LNCaP clone FGC (cell line): ENCODE measurements around the gene RAB6A.

Source experiments
- DNase-seq: peaks from one replicate; pipeline ENCODE4 v3.0.0-alpha.2; 2011; ENCODE audit warnings: low read depth
- H3K4me3 ChIP-seq: 2 replicates; pipeline ENCODE4 v1.5.1; 2011; ENCODE audit warnings: mild to moderate bottlenecking, low read depth, low read length, control low read depth
- TF ChIP-seq, protein P1 (sequence below): IDR thresholded peaks from 2 replicates; pipeline ENCODE4 v1.5.1; 2012; ENCODE audit warnings: mild to moderate bottlenecking; ENCODE audit not compliant: control insufficient read depth, insufficient read depth; ENCODE audit errors: extremely low read depth

RAB6A gene

GRCh38 chr11:73640592-73640991 is 120.3 kb downstream of the RAB6A start:
- DNase-seq: no peak
- TF ChIP-seq, protein P1, sequence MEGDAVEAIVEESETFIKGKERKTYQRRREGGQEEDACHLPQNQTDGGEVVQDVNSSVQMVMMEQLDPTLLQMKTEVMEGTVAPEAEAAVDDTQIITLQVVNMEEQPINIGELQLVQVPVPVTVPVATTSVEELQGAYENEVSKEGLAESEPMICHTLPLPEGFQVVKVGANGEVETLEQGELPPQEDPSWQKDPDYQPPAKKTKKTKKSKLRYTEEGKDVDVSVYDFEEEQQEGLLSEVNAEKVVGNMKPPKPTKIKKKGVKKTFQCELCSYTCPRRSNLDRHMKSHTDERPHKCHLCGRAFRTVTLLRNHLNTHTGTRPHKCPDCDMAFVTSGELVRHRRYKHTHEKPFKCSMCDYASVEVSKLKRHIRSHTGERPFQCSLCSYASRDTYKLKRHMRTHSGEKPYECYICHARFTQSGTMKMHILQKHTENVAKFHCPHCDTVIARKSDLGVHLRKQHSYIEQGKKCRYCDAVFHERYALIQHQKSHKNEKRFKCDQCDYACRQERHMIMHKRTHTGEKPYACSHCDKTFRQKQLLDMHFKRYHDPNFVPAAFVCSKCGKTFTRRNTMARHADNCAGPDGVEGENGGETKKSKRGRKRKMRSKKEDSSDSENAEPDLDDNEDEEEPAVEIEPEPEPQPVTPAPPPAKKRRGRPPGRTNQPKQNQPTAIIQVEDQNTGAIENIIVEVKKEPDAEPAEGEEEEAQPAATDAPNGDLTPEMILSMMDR: no peak
- H3K4me3 ChIP-seq: no peak overlapping the region

DNA sequence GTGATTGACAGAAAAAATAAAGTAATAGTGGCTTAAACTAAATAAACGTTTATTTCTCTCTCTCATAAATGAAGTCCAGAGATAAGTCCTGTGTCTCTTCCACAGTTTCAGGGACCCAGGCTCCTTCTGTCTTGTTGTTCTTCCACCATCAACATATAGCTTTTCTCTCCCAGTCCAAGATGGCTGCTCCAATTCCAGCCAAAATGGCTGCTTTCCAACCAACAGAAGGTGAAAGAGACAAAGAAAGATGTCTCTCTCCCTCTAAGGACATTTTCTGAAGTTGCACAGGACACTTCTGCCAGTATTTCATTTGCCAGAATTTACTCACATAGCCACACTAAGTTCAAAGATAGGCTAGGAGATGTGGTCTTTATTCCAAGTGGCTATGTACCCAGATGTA is 123.9 kb downstream of the RAB6A start:
- DNase-seq: no peak
- no peak overlapping the region for H3K4me3 ChIP-seq
- TF ChIP-seq, protein P1: no peak

DNA sequence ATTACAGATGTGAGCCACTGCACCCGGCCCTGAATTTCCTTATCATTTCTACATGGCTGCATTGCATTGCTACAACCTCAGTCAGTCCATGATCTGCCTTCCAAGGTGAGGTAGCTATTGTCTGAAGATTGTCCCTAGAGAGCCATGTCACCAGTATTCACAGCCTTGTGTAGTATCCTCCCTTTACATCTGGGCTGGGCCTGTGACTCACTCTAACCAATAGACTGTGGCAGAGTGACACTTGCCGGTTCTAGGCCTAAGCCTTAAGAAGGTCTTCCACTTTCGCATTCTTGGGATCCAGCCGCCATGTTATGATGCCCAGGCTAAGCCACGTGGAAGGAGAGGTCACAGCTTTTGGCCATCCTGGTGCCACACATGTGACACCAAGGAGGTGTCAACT is 124.6 kb downstream of the RAB6A start:
- no peak for DNase-seq
- H3K4me3 ChIP-seq: no peak overlapping the region
- TF ChIP-seq, protein P1: no peak

GRCh38 chr11:73635721-73636120 is 125.2 kb downstream of the RAB6A start:
- no peak overlapping the region for H3K4me3 ChIP-seq
- DNase-seq: no peak
- TF ChIP-seq, protein P1: no peak

- DNase-seq: no peak
- no peak overlapping the region for H3K4me3 ChIP-seq
- TF ChIP-seq, protein P1: no peak
Measured at GRCh38 chr11:73633999-73634398, 126.9 kb downstream of the RAB6A start.

DNA sequence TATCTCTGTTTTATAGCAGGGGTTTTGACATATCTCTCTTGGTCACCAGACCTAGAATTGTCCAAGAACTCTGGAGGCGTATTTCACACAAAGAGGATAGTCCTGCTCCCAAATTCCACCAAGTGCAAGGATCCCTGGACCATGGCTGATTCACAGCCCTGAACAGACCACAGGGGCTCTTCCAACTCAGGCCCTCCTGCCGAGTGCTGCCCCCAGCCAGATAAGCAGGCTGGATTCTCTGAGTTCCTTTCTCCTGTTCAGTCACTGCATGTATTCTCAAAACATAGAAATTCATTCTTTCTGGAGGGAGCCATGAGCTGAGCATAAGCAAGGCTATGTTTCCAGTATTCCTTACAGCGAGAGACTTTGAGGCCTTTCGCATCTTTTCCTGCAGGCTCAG is 127.9 kb downstream of the RAB6A start:
- TF ChIP-seq, protein P1: no peak
- H3K4me3 ChIP-seq: no peak overlapping the region
- DNase-seq: no peak

DNA sequence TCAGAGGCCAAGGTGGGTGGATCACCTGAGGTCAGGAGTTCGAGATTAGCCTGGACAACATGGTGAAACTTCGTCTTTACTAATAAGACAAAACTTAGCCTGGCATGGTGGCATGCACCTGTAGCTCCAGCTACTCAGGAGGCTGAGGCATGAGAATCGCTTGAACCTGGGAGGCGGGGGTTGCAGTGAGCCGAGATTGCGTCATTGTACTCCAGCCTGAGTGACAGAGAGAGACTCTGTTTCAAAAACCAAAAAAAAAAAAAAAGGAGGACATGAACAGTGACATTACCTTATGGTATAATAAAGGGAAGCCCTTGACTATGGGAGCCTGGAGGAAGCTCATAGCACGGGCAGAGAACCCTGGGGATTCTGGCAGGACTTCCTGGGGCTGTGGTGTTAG is 131.0 kb downstream of the RAB6A start:
- TF ChIP-seq, protein P1: no peak
- DNase-seq: no peak
- no peak overlapping the region for H3K4me3 ChIP-seq
